K562 (cell line): ENCODE data around the gene ASIC3. TPM values are rescaled to one million over a fixed set of nuclear protein-coding genes. Genes with fewer than 3 reads are reported as not detected.

Source experiments
- ARHGAP35 ChIP-seq: fragments of 450-650 bp; IDR thresholded peaks from 2 replicates; pipeline ENCODE4 v1.6.1; 2018; ENCODE audit not compliant: partially characterized antibody
- CEBPB ChIP-seq: fragments of 450-650 bp; IDR thresholded peaks from 2 replicates; pipeline ENCODE4 v1.6.1; 2016; ENCODE audit warnings: missing genetic modification characterization, missing compliant biosample characterization
- CEBPG ChIP-seq, 3 experiments: fragments of 200-800 bp in 1 of 3; sonication (Bioruptor generic) in 1 of 3; sonication (generic) in 1 of 3; formaldehyde crosslinking in 1 of 3; IDR thresholded peaks in 2 of 3; conservative IDR thresholded peaks in 1 of 3; 2 replicates each; pipeline versions ENCODE4 v1.6.1 to v1.8.0; 2016 to 2022; ENCODE audit warnings: missing compliant biosample characterization in 2 of 3, missing genetic modification characterization in 2 of 3, mild to moderate bottlenecking in 1 of 3, missing genetic modification reagents in 1 of 3
- CREM ChIP-seq: IDR thresholded peaks from 2 replicates; pipeline ENCODE4 v1.6.1; 2014; ENCODE audit warnings: antibody characterized with exemption, low read depth
- CXXC5 ChIP-seq: fragments of 250-450 bp; sonication (Bioruptor Pico); IDR thresholded peaks from 2 replicates; pipeline ENCODE4 v1.8.0; 2022; ENCODE audit warnings: inconsistent platforms, mild to moderate bottlenecking, moderate library complexity
- GABPA ChIP-seq: fragments of 200-800 bp; sonication (Bioruptor generic); conservative IDR thresholded peaks from 2 replicates; pipeline ENCODE4 v1.6.1; 2016; ENCODE audit warnings: low read depth, missing genetic modification characterization, missing compliant biosample characterization
- HEY1 ChIP-seq: fragments of 250-450 bp; sonication (Bioruptor Pico); IDR thresholded peaks from 2 replicates; pipeline ENCODE4 v1.5.0; 2020; ENCODE audit warnings: mild to moderate bottlenecking, moderate library complexity, borderline replicate concordance
- NCOR1 ChIP-seq: fragments of 450-650 bp; IDR thresholded peaks from 2 replicates; pipeline ENCODE4 v1.6.1; 2016; ENCODE audit warnings: mild to moderate bottlenecking, moderate library complexity
- NFATC3 ChIP-seq: fragments of 450-650 bp; IDR thresholded peaks from 2 replicates; pipeline ENCODE4 v1.6.1; 2017; ENCODE audit warnings: mild to moderate bottlenecking
- NR2C2 ChIP-seq, 2 experiments: fragments of 200-800 bp in 1 of 2; sonication (Bioruptor generic) in 1 of 2; sonication (generic) in 1 of 2; formaldehyde crosslinking in 1 of 2; IDR thresholded peaks; 2 replicates each; pipeline versions ENCODE4 v1.6.1 to v1.8.0; 2016 to 2022; ENCODE audit warnings: mild to moderate bottlenecking in 1 of 2, missing compliant biosample characterization in 1 of 2, missing genetic modification characterization in 1 of 2, missing genetic modification reagents in 1 of 2
- PHF8 ChIP-seq: fragments of 200-600 bp; sonication (generic); IDR thresholded peaks from 2 replicates; pipeline ENCODE4 v1.6.1; 2012; ENCODE audit warnings: mixed run types, mild to moderate bottlenecking, inconsistent platforms, low read length, moderate library complexity, borderline replicate concordance
- POLR3G ChIP-seq: IDR thresholded peaks from 2 replicates; pipeline ENCODE4 v1.6.1; 2011; ENCODE audit not compliant: insufficient read length, insufficient replicate concordance; ENCODE audit errors: extremely low read depth
- RBM25 ChIP-seq: fragments of 200-400 bp; formaldehyde crosslinking; IDR thresholded peaks from 2 replicates; pipeline ENCODE4 v1.6.1; 2018; ENCODE audit warnings: low read length, low read depth, moderate library complexity; ENCODE audit not compliant: severe bottlenecking
- STAT5B ChIP-seq: fragments of 250-450 bp; sonication (Bioruptor Pico); IDR thresholded peaks from 2 replicates; pipeline ENCODE4 v1.8.0; 2021; ENCODE audit warnings: mild to moderate bottlenecking, inconsistent platforms
- WHSC1 ChIP-seq: IDR thresholded peaks from one replicate; pipeline ENCODE4 v1.6.1; 2012; ENCODE audit warnings: low read length, control low read depth, inconsistent platforms
- ZNF253 ChIP-seq: fragments of 250-450 bp; sonication (Bioruptor Pico); conservative IDR thresholded peaks from 2 replicates; pipeline ENCODE4 v1.6.1; 2021; ENCODE audit warnings: mild to moderate bottlenecking
- ZNF551 ChIP-seq: fragments of 250-450 bp; sonication (Bioruptor Pico); IDR thresholded peaks from 2 replicates; pipeline ENCODE4 v1.5.0; 2021; ENCODE audit warnings: mild to moderate bottlenecking, moderate library complexity
- ZNF696 ChIP-seq: fragments of 250-450 bp; sonication (Bioruptor Pico); conservative IDR thresholded peaks from 2 replicates; pipeline ENCODE4 v1.4.0; 2020; ENCODE audit warnings: mild to moderate bottlenecking, moderate library complexity
- ZNF717 ChIP-seq: fragments of 250-450 bp; sonication (Bioruptor Pico); IDR thresholded peaks from 2 replicates; pipeline ENCODE4 v1.5.0; 2021
- ZNF77 ChIP-seq: fragments of 250-450 bp; sonication (Bioruptor Pico); IDR thresholded peaks from 2 replicates; pipeline ENCODE4 v1.5.0; 2020
- polyA plus RNA-seq, 8 experiments: library from polyadenylated mRNA; depleted of rRNA in 4 of 8; stranded (reverse) in 5 of 8; unstranded in 3 of 8; fragments of >200 nt; fragmentation: Nextera tagmentation in 2 of 8; fragmentation: Illumina TruSeq in 1 of 8; extraction: Ambion mirVana in 2 of 8; extraction: Trizol in 1 of 8; gene quantifications; 2 replicates each; pipeline versions ENCODE4 v1.2.1 to v1.2.3, GENCODE V29; 2011 to 2014; ENCODE audit warnings: inconsistent platforms in 1 of 8, missing spikeins in 1 of 8
- total RNA-seq, 7 experiments: library from RNA; depleted of rRNA in 6 of 7; stranded (reverse); fragments of >200 nt in 6 of 7; fragmentation: Illumina TruSeq in 2 of 7; extraction: Trizol in 2 of 7; gene quantifications; 2 replicates each; pipeline versions ENCODE4 v1.2.1 to v1.2.3, GENCODE V29; 2011 to 2021; ENCODE audit warnings: low replicate concordance in 1 of 7
- TF ChIP-seq, protein P1 (sequence below): fragments of 250-450 bp; sonication (Bioruptor Pico); IDR thresholded peaks from 2 replicates; pipeline ENCODE4 v1.5.0; 2020; ENCODE audit warnings: mild to moderate bottlenecking, borderline replicate concordance
- TF ChIP-seq, protein P2 (sequence below): fragments of 250-450 bp; sonication (Bioruptor Pico); IDR thresholded peaks from 2 replicates; pipeline ENCODE4 v1.4.0; 2020; ENCODE audit warnings: mild to moderate bottlenecking, moderate library complexity

Gene ASIC3
- total and polyA plus RNA-seq, 9 of the 15 experiments (the other 6 are each of a cell fraction or from before 2014, with no cell fraction given), result 0.11 to 5.0 (median 0.87) TPM

- TF ChIP-seq NCOR1 (peak; percentile 13; the same call in 1 of the 2 replicates), ARHGAP35 (no peak), HEY1 (no peak), POLR3G (no peak), ZNF696 (no peak), WHSC1 (no peak), CEBPG (CRISPR knock-in tag; IDR thresholded peaks at IDR 0.05) (peak; percentile 26; the same call in 1 of the 2 replicates), CEBPG (tag; conservative IDR thresholded peaks at IDR 0.05 in 1 of 2, IDR thresholded peaks at IDR 0.05 in 1 of 2) (no peak), RBM25 (no peak), CREM (peak; percentile 28; the same call in 1 of the 2 replicates), CEBPB (tag) (no peak), CXXC5 (0 out of 2 replicates have a peak, but pooled peaks have one; percentile 7), GABPA (no peak), STAT5B (CRISPR knock-in tag) (no peak), NFATC3 (0 out of 2 replicates have a peak, but pooled peaks have one; percentile 7), ZNF253 (CRISPR knock-in tag) (no peak), NR2C2 (CRISPR knock-in tag; IDR thresholded peaks at IDR 0.05) (no peak), NR2C2 (tag; IDR thresholded peaks at IDR 0.05) (no peak), PHF8 (0 out of 2 replicates have a peak, but pooled peaks have one; percentile 15), ZNF717 (no peak), ZNF77 (no peak), ZNF551 (CRISPR knock-in tag) (no peak)
- TF ChIP-seq, protein P1, sequence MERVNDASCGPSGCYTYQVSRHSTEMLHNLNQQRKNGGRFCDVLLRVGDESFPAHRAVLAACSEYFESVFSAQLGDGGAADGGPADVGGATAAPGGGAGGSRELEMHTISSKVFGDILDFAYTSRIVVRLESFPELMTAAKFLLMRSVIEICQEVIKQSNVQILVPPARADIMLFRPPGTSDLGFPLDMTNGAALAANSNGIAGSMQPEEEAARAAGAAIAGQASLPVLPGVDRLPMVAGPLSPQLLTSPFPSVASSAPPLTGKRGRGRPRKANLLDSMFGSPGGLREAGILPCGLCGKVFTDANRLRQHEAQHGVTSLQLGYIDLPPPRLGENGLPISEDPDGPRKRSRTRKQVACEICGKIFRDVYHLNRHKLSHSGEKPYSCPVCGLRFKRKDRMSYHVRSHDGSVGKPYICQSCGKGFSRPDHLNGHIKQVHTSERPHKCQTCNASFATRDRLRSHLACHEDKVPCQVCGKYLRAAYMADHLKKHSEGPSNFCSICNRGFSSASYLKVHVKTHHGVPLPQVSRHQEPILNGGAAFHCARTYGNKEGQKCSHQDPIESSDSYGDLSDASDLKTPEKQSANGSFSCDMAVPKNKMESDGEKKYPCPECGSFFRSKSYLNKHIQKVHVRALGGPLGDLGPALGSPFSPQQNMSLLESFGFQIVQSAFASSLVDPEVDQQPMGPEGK (CRISPR knock-in tag), result no peak
- TF ChIP-seq, protein P2, sequence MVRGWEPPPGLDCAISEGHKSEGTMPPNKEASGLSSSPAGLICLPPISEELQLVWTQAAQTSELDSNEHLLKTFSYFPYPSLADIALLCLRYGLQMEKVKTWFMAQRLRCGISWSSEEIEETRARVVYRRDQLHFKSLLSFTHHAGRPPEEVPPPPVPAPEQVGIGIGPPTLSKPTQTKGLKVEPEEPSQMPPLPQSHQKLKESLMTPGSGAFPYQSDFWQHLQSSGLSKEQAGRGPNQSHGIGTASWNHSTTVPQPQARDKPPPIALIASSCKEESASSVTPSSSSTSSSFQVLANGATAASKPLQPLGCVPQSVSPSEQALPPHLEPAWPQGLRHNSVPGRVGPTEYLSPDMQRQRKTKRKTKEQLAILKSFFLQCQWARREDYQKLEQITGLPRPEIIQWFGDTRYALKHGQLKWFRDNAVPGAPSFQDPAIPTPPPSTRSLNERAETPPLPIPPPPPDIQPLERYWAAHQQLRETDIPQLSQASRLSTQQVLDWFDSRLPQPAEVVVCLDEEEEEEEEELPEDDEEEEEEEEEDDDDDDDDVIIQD, result no peak
Observed at GRCh38 chr7:151025924-151026671, 22.2 kb upstream of the ASIC3 start (continued).
